PC-3 (cell line): Measurements from ENCODE around the gene MSH3. TPM values are rescaled to one million over a fixed set of nuclear protein-coding genes. Genes with fewer than 3 reads are reported as not detected.
"Not testable (repeated sequence)": the region's sequence is repeated elsewhere in the genome, so short reads cannot be mapped to it uniquely, and the experiment has no call there.

ENCODE experiments used
- ATAC-seq: fragments of 200-7000 bp; cut with Tn5 transposase; 2 replicates; pipeline ENCODE4 v1.9.1; 2020; ENCODE audit warnings: mild to moderate bottlenecking, moderate library complexity
- BruUV-seq: library from RNA; stranded (reverse); fragments of 400-500 nt; replicated peaks from 2 replicates; lab custom pipeline; 2021; lab: Mats Ljungman, UMichigan
- CTCF ChIA-PET: fragments of 300-600 bp; sonication (Branson Sonifier 250); formaldehyde crosslinking; loops from one replicate; lab custom pipeline; 2022; ENCODE audit warnings: antibody characterized with exemption; lab: Charles Lee
- POLR2A ChIA-PET: fragments of 300-600 bp; sonication (Branson Sonifier 250); formaldehyde crosslinking; loops from one replicate; lab custom pipeline; 2022; ENCODE audit warnings: antibody characterized with exemption; ENCODE audit not compliant: unreplicated experiment; lab: Charles Lee
- DNase-seq: peaks from one replicate; pipeline ENCODE4 v3.0.0-alpha.2; 2015
- H2AFZ ChIP-seq: fragments of 300-600 bp; sonication (generic); 2 replicates; pipeline ENCODE4 v1.6.0; 2016; ENCODE audit warnings: antibody characterized with exemption, low read length
- H3F3A ChIP-seq: fragments of 300-600 bp; sonication (generic); one replicate; pipeline ENCODE4 v1.6.0; 2017; ENCODE audit warnings: antibody characterized with exemption, low read length, control low read depth, mild to moderate bottlenecking; ENCODE audit not compliant: unreplicated experiment
- H3K27ac ChIP-seq: fragments of 300-600 bp; sonication (generic); 2 replicates; pipeline ENCODE4 v1.5.1; 2016; ENCODE audit warnings: mild to moderate bottlenecking, low read length
- H3K27me3 ChIP-seq: fragments of 300-600 bp; sonication (generic); 2 replicates; pipeline ENCODE4 v1.6.1; 2016; ENCODE audit warnings: low read length, mixed read lengths
- H3K36me3 ChIP-seq: fragments of 300-600 bp; sonication (generic); 2 replicates; pipeline ENCODE4 v1.6.1; 2016; ENCODE audit warnings: low read depth, mixed run types, low read length, mixed read lengths
- H3K4me1 ChIP-seq: fragments of 300-600 bp; sonication (generic); 2 replicates; pipeline ENCODE4 v1.5.1; 2016; ENCODE audit warnings: low read length; ENCODE audit not compliant: insufficient read depth
- H3K4me2 ChIP-seq: fragments of 300-600 bp; sonication (generic); 2 replicates; pipeline ENCODE4 v1.6.0; 2016; ENCODE audit warnings: low read length
- H3K4me3 ChIP-seq: fragments of 300-600 bp; sonication (generic); 2 replicates; pipeline ENCODE4 v1.5.1; 2016; ENCODE audit warnings: mild to moderate bottlenecking, low read length, mixed read lengths
- H3K79me2 ChIP-seq: fragments of 300-600 bp; sonication (generic); 2 replicates; pipeline ENCODE4 v1.6.1; 2017; ENCODE audit warnings: low read length, mixed read lengths
- H3K9ac ChIP-seq: fragments of 300-600 bp; sonication (generic); 2 replicates; pipeline ENCODE4 v1.6.0; 2016; ENCODE audit warnings: mild to moderate bottlenecking, low read length
- H3K9me2 ChIP-seq: fragments of 300-600 bp; sonication (generic); replicated peaks from 2 replicates; pipeline ENCODE4 v1.6.1; 2016; ENCODE audit warnings: mixed run types, low read length, mixed read lengths
- H3K9me3 ChIP-seq: fragments of 300-600 bp; sonication (generic); 2 replicates; pipeline ENCODE4 v1.6.1; 2016; ENCODE audit warnings: low read length, mixed read lengths
- H4K20me1 ChIP-seq: fragments of 300-600 bp; sonication (generic); 2 replicates; pipeline ENCODE4 v1.6.1; 2016; ENCODE audit warnings: low read length, mixed read lengths
- EZH2 ChIP-seq: fragments of 300-600 bp; sonication (generic); IDR thresholded peaks from one replicate; pipeline ENCODE4 v1.6.1; 2017; ENCODE audit warnings: antibody characterized with exemption, mild to moderate bottlenecking, low read length; ENCODE audit not compliant: unreplicated experiment
- EZH2phosphoT487 ChIP-seq: fragments of 300-600 bp; sonication (generic); IDR thresholded peaks from 2 replicates; pipeline ENCODE4 v1.6.1; 2018; ENCODE audit warnings: mild to moderate bottlenecking, antibody characterized with exemption, low read length, borderline replicate concordance
- intact Hi-C: fragments of 100-400 bp; cut with micrococcal nuclease; formaldehyde crosslinking; loops from 2 replicates; pipeline ENCODE4 v1.9.0; 2023
- total RNA-seq: library from RNA; depleted of rRNA; stranded (reverse); fragments of >200 nt; gene quantifications from 2 replicates; pipeline ENCODE4 v1.2.3, GENCODE V29; 2014
- TF ChIP-seq, protein P1 (sequence below): fragments of 300-600 bp; sonication (generic); conservative IDR thresholded peaks from 2 replicates; pipeline ENCODE4 v1.5.1; 2017; ENCODE audit warnings: antibody characterized with exemption, low read depth, mild to moderate bottlenecking, low read length

MSH3 gene
- total RNA-seq, 1 experiment from 2014 or later = 9.0 TPM

DNA sequence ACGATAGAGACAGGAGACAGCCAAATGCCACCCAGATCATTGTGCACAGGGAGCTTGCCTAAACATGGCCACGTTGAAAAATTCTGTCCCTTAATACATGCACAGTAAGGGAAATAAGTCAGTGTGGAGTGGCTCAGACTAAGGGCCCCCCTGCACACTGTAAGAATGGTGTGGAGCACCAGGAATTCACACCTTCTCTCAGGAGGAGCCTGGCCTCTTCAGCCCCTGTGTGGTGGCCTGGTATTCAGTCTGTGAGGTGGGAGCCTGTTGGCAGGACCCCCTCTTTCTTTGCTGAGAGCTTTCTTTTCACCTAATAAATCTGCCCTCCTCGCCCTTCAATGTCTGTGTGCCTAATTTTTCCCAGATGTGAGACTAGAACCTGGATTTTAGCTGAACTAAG is 239.6 kb downstream of the MSH3 start:
- no peaks in the 10 kb centered on the region for H3K9me2 ChIP-seq
- H3K9me3 ChIP-seq = no peaks in the 10 kb centered on the region
- no peaks in the 10 kb centered on the region for H4K20me1 ChIP-seq
- H3K27ac ChIP-seq = no peak overlapping the region
- H2AFZ ChIP-seq = no peak overlapping the region
- H3K4me3 ChIP-seq = no peak overlapping the region
- ChIA-PET POLR2A (no interaction called here), CTCF (no interaction called here)
- ATAC-seq (no peak), DNase-seq (no peak)
- H3K4me1 ChIP-seq = no peaks in the 10 kb centered on the region
- BruUV-seq = no TSS peak
- no peak overlapping the region for H3K4me2 ChIP-seq
- intact Hi-C loops = no loop called here
- no peaks in the 10 kb centered on the region for H3K36me3 ChIP-seq
- no peak overlapping the region for H3K9ac ChIP-seq
- TF ChIP-seq, protein P1, sequence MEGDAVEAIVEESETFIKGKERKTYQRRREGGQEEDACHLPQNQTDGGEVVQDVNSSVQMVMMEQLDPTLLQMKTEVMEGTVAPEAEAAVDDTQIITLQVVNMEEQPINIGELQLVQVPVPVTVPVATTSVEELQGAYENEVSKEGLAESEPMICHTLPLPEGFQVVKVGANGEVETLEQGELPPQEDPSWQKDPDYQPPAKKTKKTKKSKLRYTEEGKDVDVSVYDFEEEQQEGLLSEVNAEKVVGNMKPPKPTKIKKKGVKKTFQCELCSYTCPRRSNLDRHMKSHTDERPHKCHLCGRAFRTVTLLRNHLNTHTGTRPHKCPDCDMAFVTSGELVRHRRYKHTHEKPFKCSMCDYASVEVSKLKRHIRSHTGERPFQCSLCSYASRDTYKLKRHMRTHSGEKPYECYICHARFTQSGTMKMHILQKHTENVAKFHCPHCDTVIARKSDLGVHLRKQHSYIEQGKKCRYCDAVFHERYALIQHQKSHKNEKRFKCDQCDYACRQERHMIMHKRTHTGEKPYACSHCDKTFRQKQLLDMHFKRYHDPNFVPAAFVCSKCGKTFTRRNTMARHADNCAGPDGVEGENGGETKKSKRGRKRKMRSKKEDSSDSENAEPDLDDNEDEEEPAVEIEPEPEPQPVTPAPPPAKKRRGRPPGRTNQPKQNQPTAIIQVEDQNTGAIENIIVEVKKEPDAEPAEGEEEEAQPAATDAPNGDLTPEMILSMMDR = no peak
- no peak for TF ChIP-seq EZH2phosphoT487
- no peak for TF ChIP-seq EZH2
- no peaks in the 10 kb centered on the region for H3F3A ChIP-seq
- no peaks in the 10 kb centered on the region for H3K27me3 ChIP-seq
- no peaks in the 10 kb centered on the region for H3K79me2 ChIP-seq

DNA sequence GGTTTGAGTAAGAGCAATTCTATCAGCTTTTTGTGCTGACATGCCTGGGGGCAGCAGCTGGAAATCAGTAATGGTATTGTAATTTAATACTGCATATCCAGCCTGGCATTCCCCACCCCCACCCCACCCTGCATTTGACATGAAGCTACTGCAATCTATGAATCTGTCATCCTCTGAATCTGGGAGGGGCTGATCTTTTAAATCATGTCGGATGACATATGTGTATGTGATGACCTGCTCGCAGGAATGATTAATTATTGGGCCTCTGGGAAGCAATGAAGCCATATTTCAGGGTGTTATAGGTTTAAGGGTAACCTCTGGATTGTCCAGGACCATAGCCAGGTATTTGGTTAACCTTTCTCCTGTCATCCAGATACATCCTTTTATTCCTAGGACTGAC is 241.1 kb downstream of the MSH3 start:
- POLR2A ChIA-PET = no interaction called here
- Histone ChIP-seq H3K27ac (no peak overlapping the region), H3K79me2 (no peaks in the 10 kb centered on the region), H3K4me1 (no peaks in the 10 kb centered on the region), H2AFZ (no peak overlapping the region), H3K9ac (no peak overlapping the region), H3K9me3 (no peaks in the 10 kb centered on the region), H3K36me3 (no peaks in the 10 kb centered on the region), H3K4me2 (no peak overlapping the region), H4K20me1 (no peaks in the 10 kb centered on the region), H3K9me2 (no peaks in the 10 kb centered on the region), H3K27me3 (no peaks in the 10 kb centered on the region), H3K4me3 (no peak overlapping the region), H3F3A (no peaks in the 10 kb centered on the region)
- ATAC-seq (no peak), DNase-seq (no peak)
- intact Hi-C loops = no loop called here
- no peak for TF ChIP-seq EZH2
- no peak for TF ChIP-seq EZH2phosphoT487
- TF ChIP-seq, protein P1 = no peak
- CTCF ChIA-PET = no interaction called here
- no TSS peak for BruUV-seq

DNA sequence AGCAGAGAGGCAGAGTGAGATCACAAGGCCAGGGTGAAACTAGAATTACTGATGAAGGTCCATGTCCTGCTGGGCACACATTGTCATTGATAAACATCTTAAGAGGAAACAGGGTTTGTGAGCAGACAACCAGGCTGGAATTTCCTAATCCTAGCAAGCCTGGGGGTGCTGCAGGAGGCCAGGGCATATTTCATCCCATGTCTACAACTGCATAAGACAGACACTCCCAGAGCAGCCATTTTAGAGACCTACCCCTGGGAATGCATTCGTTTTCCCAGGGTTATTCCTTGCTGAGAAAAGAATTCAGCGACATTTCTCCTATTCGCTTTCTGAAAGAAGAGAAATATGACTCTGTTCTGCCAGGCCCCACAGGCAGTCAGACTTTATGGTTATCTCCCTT is 248.2 kb downstream of the MSH3 start:
- H3K4me1 ChIP-seq, POLR2A ChIA-PET, intact Hi-C loops, H3K9ac ChIP-seq, BruUV-seq, ATAC-seq, H3K36me3 ChIP-seq, H2AFZ ChIP-seq, H3K27ac ChIP-seq, H3K27me3 ChIP-seq, H3K4me3 ChIP-seq, CTCF ChIA-PET, H3K79me2 ChIP-seq, H3F3A ChIP-seq, H3K4me2 ChIP-seq, H3K9me3 ChIP-seq, H4K20me1 ChIP-seq, H3K9me2 ChIP-seq, DNase-seq: not testable (repeated sequence)
